Measurements from ENCODE around the gene KAT7. TPM values are rescaled to one million over a fixed set of nuclear protein-coding genes. Genes with fewer than 3 reads are reported as not detected.
A peak's percentile ranks its signal among the peaks of the same experiment; 100 is the strongest.

The KAT7 gene
- 30.5 TPM in 2 replicates for total RNA-seq

DNA sequence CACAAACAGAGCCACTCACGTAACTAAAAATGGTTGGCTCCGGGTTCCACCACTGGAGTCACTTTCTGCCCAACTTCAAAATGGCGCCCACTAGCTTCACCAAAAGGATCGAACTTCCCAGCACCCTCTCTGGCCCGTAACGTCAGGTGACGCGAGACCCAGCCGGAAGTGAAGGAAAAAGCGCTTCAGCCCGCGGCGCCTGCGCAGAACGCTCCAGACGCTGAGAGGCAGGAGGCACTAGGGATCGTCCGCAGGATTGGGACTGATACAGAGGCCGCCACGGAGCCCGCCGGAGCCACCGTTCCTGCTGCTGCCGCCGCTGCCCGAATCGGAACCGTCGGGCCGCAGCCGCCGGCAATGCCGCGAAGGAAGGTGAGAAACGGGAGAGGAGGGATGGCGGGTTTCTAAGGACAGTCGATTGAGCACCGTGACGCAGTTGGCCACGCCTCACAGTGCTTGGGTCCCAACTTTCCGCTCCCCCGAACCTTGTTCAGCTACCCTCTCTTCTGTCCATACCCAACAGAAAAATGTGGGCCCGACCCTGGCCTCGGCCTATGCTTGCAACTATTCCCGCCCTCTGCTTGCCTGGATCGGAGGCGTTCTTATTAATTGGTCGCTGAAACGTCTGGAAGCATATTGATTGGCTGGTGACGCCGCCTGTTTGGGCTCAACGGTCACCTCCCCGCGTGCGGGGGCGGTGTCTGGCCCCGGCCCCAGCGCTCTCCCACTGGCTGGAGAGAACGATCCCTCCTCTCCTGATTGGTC, at the start of gene KAT7:
Gene KAT7, plus strand, starts transcription at position 204 of the 765 bp plus-strand sequence. Its CDS starts 154 bp downstream, at position 358.
- Histone ChIP-seq H3K36me3 (ENCODE audit: control insufficient read depth, insufficient read depth, low read length) (no peaks in the 10 kb centered on the region), H3K4me3 (ENCODE audit: low read depth, low read length) (peak within 1 kb of the TSS; percentile 96), H3K27me3 (ENCODE audit: control insufficient read depth, insufficient read depth, low read length) (no peaks in the 10 kb centered on the region)
- DNase-seq (ENCODE audit: low read depth) = peak; percentile 98
- TF ChIP-seq, protein P1, sequence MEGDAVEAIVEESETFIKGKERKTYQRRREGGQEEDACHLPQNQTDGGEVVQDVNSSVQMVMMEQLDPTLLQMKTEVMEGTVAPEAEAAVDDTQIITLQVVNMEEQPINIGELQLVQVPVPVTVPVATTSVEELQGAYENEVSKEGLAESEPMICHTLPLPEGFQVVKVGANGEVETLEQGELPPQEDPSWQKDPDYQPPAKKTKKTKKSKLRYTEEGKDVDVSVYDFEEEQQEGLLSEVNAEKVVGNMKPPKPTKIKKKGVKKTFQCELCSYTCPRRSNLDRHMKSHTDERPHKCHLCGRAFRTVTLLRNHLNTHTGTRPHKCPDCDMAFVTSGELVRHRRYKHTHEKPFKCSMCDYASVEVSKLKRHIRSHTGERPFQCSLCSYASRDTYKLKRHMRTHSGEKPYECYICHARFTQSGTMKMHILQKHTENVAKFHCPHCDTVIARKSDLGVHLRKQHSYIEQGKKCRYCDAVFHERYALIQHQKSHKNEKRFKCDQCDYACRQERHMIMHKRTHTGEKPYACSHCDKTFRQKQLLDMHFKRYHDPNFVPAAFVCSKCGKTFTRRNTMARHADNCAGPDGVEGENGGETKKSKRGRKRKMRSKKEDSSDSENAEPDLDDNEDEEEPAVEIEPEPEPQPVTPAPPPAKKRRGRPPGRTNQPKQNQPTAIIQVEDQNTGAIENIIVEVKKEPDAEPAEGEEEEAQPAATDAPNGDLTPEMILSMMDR (IDR thresholded peaks at IDR 0.05; ENCODE audit: insufficient read depth, low read length, poor library complexity, severe bottlenecking) = no peak

- no peak for DNase-seq (ENCODE audit: low read depth)
- Histone ChIP-seq H3K4me3 (ENCODE audit: low read depth, low read length) (no peak overlapping the region), H3K36me3 (ENCODE audit: control insufficient read depth, insufficient read depth, low read length) (no peaks in the 10 kb centered on the region), H3K27me3 (ENCODE audit: control insufficient read depth, insufficient read depth, low read length) (no peaks in the 10 kb centered on the region)
- TF ChIP-seq, protein P1 (IDR thresholded peaks at IDR 0.05; ENCODE audit: insufficient read depth, low read length, poor library complexity, severe bottlenecking) = no peak
Measured at GRCh38 chr17:49739641-49740271, 48.7 kb upstream of the KAT7 start.

- Histone ChIP-seq H3K36me3 (ENCODE audit: control insufficient read depth, insufficient read depth, low read length) (no peaks in the 10 kb centered on the region), H3K4me3 (ENCODE audit: low read depth, low read length) (no peak overlapping the region), H3K27me3 (ENCODE audit: control insufficient read depth, insufficient read depth, low read length) (no peaks in the 10 kb centered on the region)
- TF ChIP-seq, protein P1 (IDR thresholded peaks at IDR 0.05; ENCODE audit: insufficient read depth, low read length, poor library complexity, severe bottlenecking) = no peak
- no peak for DNase-seq (ENCODE audit: low read depth)
Measured at GRCh38 chr17:49741009-49741691, 47.3 kb upstream of the KAT7 start.

DNA sequence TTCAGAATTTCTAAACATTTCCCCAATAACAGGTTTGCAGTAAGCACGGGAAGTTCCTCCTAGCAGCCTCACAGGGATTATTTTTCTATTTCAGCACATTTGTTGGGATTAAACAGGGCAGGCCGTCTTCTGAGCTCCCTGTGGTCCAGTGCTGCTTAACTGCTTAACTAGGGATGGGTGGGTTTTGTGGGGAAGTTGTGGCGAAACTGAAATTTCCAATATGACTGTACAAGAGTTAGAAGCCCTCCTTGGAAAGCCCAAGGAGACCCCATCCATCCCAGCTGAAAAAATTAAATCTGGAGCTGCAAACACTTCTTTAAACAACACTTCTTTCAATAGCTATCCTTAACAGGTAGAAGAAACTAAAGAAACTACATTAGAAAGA, 46.8 kb upstream of the KAT7 start:
- no peak for DNase-seq (ENCODE audit: low read depth)
- H3K4me3 ChIP-seq (ENCODE audit: low read depth, low read length) = no peak overlapping the region
- TF ChIP-seq, protein P1 (IDR thresholded peaks at IDR 0.05; ENCODE audit: insufficient read depth, low read length, poor library complexity, severe bottlenecking) = no peak
- no peaks in the 10 kb centered on the region for H3K27me3 ChIP-seq (ENCODE audit: control insufficient read depth, insufficient read depth, low read length)
- H3K36me3 ChIP-seq (ENCODE audit: control insufficient read depth, insufficient read depth, low read length) = no peaks in the 10 kb centered on the region

- H3K36me3 ChIP-seq (ENCODE audit: control insufficient read depth, insufficient read depth, low read length) = no peaks in the 10 kb centered on the region
- TF ChIP-seq, protein P1 (IDR thresholded peaks at IDR 0.05; ENCODE audit: insufficient read depth, low read length, poor library complexity, severe bottlenecking) = no peak
- H3K27me3 ChIP-seq (ENCODE audit: control insufficient read depth, insufficient read depth, low read length) = no peaks in the 10 kb centered on the region
- no peak overlapping the region for H3K4me3 ChIP-seq (ENCODE audit: low read depth, low read length)
- DNase-seq (ENCODE audit: low read depth) = no peak
Measured at GRCh38 chr17:49742166-49742638, 46.3 kb upstream of the KAT7 start.

All from kidney epithelial cell (primary cell).